Sigmoid colon (tissue), 4 donors: ENCODE data around the gene LHPP.
"Not testable (repeated sequence)": the region's sequence is repeated elsewhere in the genome, so short reads cannot be mapped to it uniquely, and the experiment has no call there.

ENCODE experiments used
- EP300 ChIP-seq, 4 donors: sonication (generic); formaldehyde crosslinking; IDR thresholded peaks; one replicate each; pipeline ENCODE4 v1.6.1; 2017; ENCODE audit warnings: antibody characterized with exemption in 4 of 4
- POLR2A ChIP-seq, 2 donors: fragments of 450-650 bp; IDR thresholded peaks; one replicate each; pipeline ENCODE4 v1.6.1; 2016; ENCODE audit warnings: antibody characterized with exemption in 2 of 2, mild to moderate bottlenecking in 2 of 2, moderate library complexity in 2 of 2
- POLR2AphosphoS5 ChIP-seq, 4 donors: sonication (generic); formaldehyde crosslinking; IDR thresholded peaks; one replicate each; pipeline ENCODE4 v1.6.1; 2017; ENCODE audit warnings: antibody characterized with exemption in 4 of 4
- TF ChIP-seq, protein P1 (sequence below), 4 experiments: fragments of 450-650 bp in 3 of 4; fragments of 200-600 bp in 1 of 4; IDR thresholded peaks; one replicate each; pipeline ENCODE4 v1.5.1; 2016 to 2019; ENCODE audit warnings: antibody characterized with exemption in 4 of 4, mild to moderate bottlenecking in 3 of 4, moderate library complexity in 2 of 4

DNA sequence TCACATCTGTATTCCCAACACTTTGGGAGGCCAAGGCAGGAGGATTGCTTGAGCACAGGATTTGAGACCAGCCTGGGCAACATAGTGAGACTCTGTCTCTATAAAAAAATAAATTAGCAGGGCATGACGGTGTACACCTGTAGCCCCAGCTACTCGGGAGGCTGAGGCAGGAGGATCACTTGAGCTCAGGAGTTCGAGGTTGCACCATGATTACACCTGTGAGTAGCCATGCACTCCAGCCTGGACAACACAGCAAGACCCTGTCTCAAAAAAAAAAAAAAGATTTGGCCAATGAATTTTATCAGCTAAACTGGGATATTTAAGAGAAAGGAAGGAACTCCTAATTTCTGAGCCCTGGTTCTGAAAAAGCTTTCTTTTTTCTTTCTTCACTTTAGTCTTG, 87.5 kb downstream of the LHPP start:
- TF ChIP-seq, protein P1, sequence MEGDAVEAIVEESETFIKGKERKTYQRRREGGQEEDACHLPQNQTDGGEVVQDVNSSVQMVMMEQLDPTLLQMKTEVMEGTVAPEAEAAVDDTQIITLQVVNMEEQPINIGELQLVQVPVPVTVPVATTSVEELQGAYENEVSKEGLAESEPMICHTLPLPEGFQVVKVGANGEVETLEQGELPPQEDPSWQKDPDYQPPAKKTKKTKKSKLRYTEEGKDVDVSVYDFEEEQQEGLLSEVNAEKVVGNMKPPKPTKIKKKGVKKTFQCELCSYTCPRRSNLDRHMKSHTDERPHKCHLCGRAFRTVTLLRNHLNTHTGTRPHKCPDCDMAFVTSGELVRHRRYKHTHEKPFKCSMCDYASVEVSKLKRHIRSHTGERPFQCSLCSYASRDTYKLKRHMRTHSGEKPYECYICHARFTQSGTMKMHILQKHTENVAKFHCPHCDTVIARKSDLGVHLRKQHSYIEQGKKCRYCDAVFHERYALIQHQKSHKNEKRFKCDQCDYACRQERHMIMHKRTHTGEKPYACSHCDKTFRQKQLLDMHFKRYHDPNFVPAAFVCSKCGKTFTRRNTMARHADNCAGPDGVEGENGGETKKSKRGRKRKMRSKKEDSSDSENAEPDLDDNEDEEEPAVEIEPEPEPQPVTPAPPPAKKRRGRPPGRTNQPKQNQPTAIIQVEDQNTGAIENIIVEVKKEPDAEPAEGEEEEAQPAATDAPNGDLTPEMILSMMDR (IDR thresholded peaks at IDR 0.05), result not testable (repeated sequence)
- not testable (repeated sequence) for TF ChIP-seq POLR2AphosphoS5, POLR2A, EP300 (IDR thresholded peaks at IDR 0.05)
